Activated naive CD8-positive, alpha-beta T cell treated with anti-CD3 and anti-CD28 coated beads, Interleukin-2, amount 50 U/mL, for 16 hours (primary cell): ENCODE measurements around the gene SGCD.

ENCODE experiments used
- DNase-seq: peaks from one replicate; pipeline ENCODE4 v3.0.0-alpha.2; 2020; ENCODE audit warnings: low read depth, low spot score

Gene SGCD

DNA sequence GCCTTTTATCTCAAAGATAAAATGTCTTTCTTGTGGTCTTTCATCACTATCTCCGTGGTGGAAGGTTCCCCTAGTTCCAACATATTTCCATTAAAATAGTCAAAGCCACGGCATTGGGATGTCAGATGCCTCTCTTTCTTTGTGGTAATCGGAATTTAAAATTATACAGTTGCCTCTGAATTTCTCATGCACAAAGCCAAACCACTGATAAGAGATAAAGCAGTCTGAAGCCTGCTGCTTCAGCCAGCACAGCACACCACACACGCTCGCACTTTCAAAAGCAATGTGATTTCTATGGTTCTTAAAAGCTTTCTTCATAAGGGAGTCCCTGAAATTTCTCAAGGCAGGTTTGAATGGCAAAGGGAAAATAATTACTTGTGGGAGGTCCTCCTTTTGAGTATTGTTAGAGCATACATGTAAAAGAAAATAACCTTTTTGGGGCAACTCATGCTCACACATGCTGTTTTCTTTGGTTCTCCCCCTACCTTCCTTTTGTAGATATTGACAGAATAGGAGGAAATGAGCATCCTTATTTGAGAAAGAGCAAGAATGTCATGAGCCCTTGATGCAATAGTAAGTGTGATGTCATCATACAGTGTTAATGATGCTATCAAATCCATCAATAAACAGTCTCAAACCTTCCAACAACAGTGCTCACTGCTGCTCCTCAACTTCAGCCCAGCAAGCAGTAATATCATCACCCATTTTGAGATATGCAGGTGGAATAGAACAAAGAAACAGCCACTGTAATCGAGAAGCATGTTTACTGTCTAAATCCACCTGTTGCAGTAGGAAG lies 437.4 kb downstream of the SGCD start:
- DNase-seq = no peak

DNA sequence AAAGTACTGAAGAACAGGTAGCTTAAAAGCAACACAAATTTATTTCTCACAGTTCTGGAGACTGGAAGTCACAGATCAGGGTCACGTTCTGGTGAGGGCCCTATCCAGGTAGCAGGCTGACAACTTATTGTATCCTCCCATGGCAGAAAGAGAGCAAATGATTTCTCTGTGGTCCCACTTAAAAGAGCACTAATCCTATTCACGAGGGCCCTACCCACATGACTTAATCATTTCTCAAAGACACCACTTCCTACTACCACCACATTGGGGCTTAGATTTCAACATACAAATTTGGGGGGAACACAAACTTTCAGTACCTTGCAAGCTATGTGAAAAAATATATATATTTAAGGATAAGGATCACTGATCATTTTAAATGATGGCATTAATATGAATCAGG lies 447.3 kb downstream of the SGCD start:
- no peak for DNase-seq

DNA sequence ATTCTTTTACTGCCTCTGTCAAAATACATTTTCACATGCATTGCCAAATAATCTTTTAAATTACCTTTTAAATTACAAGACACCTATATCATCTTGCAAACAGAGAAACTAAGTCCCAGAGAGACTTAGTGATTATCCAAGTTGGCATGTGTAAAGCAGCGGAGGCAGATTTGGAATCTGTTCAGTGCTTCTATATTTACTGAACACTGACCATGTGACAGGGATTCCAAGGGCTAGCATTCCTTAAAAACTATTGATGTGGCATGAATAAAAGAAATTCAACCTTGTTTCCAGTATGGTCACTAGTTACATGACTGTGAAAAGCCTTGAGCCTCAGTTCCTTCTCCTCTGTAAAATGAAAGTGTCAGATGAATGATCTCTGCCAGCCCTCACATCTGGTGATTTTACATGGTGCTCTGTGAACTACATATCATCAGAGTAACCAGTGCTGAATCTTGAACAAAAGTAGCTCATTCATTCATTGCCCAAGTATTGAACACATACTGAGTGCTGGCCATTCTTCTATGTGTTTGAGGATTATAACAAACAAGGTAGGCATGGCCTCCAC lies 451.3 kb downstream of the SGCD start:
- no peak for DNase-seq

DNA sequence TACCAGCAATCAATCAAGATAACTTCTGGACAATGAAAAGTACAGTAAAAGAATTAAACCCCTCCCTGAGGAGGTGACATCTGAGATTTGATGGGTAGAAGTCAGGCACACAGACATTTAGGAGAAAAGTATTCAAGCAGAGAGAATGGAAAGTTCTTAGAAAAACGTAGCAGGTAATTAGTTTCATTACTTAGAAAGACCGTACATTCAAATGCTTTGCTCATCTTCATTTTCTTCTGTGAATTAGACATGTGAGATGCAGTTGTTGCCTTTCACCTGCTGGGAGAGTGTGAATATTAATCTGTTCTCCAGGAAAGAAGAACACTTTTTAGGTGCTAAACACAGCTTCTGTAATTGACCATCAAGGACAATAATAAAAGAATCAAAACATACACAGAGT lies 451.8 kb downstream of the SGCD start:
- no peak for DNase-seq

DNA sequence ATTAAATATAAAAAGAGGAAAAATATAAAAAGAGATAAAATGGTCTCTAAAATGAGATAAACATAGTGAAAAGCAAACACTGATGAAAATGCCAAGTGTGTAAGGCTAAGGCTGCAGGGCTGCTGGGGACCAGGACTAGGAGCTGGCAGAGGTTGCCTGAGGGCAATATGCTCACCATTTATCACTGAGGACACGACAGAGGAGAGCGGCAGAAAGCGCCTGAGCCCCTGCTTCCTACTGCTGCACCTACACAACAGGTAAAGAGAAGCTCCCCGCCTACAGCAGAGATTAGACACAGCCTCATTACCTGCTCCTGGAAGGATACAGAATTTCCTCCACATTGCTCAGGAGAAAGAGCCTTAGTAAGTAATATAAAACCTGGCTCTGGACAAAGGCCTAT lies 452.5 kb downstream of the SGCD start:
- no peak for DNase-seq

DNA sequence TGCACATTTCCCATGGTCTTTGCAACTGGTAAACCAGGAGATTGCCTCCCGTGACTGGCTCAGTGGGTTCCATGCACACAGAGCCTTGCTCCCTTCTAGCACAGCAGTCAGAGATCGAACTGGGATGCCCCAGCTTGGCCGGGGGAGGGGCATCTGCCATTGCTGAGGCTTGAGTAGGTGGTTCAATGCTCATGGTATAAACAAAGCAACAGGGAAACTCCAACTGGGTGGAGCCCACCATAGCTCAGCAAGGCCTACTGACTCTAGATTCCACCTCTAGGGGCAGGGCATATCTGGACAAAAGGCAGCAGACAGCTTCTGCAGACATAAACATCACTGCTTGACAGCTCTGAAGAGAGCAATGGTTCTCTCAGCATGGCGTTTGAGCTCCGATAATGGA lies 456.1 kb downstream of the SGCD start:
- DNase-seq = no peak

DNA sequence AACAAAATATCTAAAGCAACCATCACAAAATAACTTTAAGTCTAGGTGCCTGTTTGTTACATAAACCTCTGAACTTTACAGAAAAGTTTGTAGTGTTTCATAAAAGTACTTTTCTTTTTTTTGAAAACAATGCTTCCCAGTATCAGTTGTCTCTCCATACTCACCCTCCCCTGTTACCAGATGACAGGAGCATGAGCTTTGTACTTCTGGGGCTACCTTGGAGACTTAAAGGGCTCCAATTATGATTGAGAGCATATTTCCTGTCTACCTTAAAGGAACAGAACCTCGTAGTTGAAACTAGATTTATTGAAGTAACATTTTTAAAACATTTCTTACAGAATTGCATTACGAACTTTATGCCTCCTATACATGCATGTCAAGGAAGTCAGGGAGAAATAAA lies 467.7 kb downstream of the SGCD start:
- DNase-seq = no peak

DNA sequence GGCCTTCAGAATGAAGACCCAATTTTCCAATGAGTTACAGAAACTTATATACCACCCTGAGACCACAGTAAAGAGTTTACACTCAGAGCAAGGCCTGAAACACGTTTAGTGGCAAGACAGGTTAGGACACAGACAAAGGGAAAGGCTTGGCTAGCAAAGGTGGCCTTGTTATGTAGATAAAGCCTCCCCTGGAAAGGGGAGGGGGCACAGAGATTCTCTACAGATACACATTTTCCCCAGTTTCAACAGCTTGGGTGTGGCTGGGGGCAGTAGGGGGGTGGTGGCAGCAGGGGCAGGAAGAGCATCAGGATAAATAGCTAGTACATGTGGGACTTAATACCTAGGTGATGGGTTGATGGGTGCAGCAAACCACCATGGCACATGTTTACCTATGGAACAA lies 471.2 kb downstream of the SGCD start:
- DNase-seq = no peak

DNA sequence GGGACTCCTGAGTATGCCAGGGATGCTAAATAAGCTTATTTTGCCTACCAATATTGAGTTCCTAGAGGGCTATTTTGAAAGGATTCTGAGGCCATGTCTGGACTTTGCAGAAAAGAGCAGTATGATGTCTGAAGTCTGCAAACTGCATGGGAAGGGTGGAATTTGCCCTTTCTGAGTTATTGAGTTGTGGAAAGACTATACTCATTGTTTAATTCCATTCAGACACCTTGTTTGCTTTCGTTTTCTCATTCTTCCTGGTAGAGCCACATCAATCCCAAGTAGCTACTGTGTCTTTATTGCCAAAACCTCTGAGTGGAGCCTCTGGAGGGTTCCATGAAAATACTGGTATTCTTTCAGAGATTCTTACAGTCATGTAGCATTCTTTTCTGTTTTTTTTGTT lies 472.2 kb downstream of the SGCD start:
- DNase-seq = no peak

DNA sequence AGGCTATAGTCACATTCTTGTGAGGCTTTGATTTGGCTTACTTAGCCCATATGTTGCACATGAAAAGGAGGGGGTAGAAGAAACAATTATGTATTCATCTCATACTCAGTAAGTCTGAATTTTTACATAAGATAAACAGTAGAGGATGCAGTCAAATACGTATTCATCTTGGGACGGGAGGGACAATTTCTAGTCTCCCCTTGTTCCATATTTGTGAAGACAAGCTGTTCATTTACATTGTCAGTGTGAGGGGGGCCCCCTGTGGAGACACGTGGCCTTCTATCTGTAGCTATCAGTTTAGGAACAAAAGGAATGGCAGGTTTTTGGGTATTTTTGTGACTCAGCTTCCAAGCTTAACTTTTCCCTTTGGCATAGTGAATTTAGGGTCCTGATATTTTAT lies 474.0 kb downstream of the SGCD start:
- no peak for DNase-seq

DNA sequence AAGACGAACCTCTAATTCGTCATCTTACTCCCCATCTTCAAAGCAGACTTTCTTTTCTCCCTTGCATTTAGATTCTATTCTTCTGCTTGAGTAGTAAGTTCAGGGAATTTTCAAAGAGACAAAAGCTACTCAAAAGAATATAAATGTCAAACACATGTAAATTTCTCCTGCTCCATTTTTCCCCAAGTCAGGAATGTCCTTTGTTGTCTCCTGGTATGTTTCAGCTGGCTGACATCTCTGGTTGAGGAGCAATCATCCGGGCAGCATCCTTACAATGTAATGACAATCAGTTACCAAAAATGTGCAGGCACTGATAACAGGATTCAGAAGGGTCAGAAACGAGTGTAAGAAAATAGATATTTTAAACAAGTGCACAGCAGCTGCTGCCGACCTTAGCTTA lies 475.5 kb downstream of the SGCD start:
- no peak for DNase-seq

DNA sequence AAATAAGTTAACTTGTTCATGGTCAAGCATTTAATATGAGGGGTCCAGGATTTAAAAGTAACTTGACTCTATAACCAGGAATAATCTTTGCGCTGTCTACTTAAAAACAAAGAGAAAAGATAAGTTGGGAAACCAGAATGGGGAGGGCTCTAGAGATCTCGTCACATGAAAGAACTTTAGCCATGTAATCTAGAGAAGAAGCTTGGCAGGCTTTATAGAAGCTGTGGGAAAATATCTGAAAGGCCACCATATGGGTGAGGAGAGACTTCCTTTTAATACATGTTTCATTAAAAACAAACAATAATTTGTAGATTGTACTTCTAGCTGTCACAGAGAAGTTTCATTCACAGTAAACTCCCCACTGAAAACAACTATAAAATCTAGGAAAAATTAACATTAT lies 476.4 kb downstream of the SGCD start:
- no peak for DNase-seq

DNA sequence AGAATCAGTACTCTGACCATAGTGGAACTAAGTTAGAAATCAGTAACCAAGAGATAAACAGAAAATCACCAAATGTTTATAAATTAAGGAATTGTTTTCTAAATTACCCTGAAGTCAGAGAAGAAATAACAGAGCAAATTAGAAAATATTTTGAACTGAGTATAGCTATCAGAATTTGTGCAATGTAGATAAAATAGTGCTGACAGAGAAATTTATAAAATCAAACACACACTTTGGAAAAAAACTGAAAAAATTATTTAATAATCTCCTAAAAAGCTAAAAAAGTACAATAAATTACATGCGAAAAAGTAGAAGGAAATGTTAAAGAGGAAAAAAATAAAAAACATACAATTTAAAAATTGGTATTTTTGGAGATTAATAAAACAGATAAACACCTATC lies 486.0 kb downstream of the SGCD start:
- no peak for DNase-seq

DNA sequence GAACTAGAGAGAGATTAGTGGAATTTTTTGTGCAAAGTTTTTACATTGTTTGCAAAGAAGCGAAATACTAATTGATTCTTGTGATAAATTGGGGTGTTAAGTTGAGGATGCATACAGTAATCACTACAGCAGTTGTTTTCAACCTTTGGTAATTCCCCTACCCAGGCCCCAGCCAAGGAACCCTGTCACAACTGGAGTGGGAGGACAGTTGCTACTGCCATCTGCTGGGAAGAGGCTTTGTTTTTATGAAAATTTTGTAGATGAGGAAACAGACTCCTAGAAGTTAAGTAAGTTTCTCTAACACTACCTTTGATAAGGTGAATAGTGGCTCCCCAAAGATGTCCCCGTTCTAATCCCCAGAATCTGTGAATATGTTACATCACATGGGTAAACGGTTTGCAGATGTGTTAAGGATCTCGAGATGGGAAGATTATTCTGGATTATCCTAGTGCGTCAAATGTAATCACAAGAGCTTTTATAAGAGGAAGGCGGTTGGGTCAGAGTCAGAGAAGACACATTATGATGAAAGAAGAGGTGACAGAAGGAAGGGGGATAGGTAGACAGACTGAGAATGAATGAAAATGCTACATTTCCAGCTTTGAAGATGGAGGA lies 489.1 kb downstream of the SGCD start:
- DNase-seq = no peak
